IMR-90 (cell line): ENCODE results near the gene DMXL2. TPM values are rescaled to one million over a fixed set of nuclear protein-coding genes. Genes with fewer than 3 reads are reported as not detected.

ENCODE experiments used
- ATAC-seq: fragments of 200-7000 bp; cut with Tn5 transposase; 2 replicates; pipeline ENCODE4 v1.9.1; 2020; ENCODE audit warnings: low read depth, mild to moderate bottlenecking, moderate library complexity
- BruUV-seq: library from RNA; stranded (reverse); fragments of 400-500 nt; replicated peaks from 2 replicates; lab custom pipeline; 2021; lab: Mats Ljungman, UMichigan
- CTCF ChIA-PET: fragments of 300-600 bp; formaldehyde crosslinking; extraction: SDS; loops from one replicate; lab custom pipeline; 2021; ENCODE audit warnings: antibody characterized with exemption; lab: Yijun Ruan, JAX
- POLR2A ChIA-PET: fragments of 300-600 bp; sonication (Branson Sonifier 250); formaldehyde crosslinking; loops from one replicate; lab custom pipeline; 2022; ENCODE audit warnings: antibody characterized with exemption; ENCODE audit not compliant: unreplicated experiment; lab: Charles Lee
- DNase-seq: peaks from one replicate; pipeline ENCODE4 v3.0.0; 2013
- H2AFZ ChIP-seq: replicated peaks from 2 replicates; pipeline ENCODE3; 2013; ENCODE audit warnings: low read length, mild to moderate bottlenecking; ENCODE audit not compliant: poor library complexity
- H2AK5ac ChIP-seq: 2 replicates; pipeline ENCODE4 v1.6.1; 2013; ENCODE audit warnings: low read depth, low read length, inconsistent platforms
- H2AK9ac ChIP-seq: replicated peaks from 2 replicates; pipeline ENCODE3; 2013; ENCODE audit warnings: mild to moderate bottlenecking, low read depth, low read length, moderate library complexity; ENCODE audit not compliant: poor library complexity
- H2BK120ac ChIP-seq: 2 replicates; pipeline ENCODE4 v1.6.1; 2013; ENCODE audit warnings: low read depth, low read length, inconsistent platforms
- H2BK15ac ChIP-seq: 3 replicates; pipeline ENCODE4 v1.6.1; 2013; ENCODE audit warnings: low read depth, low read length, inconsistent platforms
- H2BK20ac ChIP-seq: 2 replicates; pipeline ENCODE4 v1.6.1; 2013; ENCODE audit warnings: low read depth, mild to moderate bottlenecking, inconsistent platforms, low read length, moderate library complexity
- H2BK5ac ChIP-seq: 2 replicates; pipeline ENCODE4 v1.6.1; 2013; ENCODE audit warnings: mild to moderate bottlenecking, low read depth, low read length, inconsistent platforms; ENCODE audit not compliant: poor library complexity, severe bottlenecking
- H3K14ac ChIP-seq: replicated peaks from 2 replicates; pipeline ENCODE4 v1.6.1; 2013; ENCODE audit warnings: low read depth, low read length, inconsistent platforms
- H3K18ac ChIP-seq: 2 replicates; pipeline ENCODE4 v1.6.1; 2013; ENCODE audit warnings: low read depth, low read length, control low read depth
- H3K23ac ChIP-seq: 2 replicates; pipeline ENCODE4 v1.6.1; 2013; ENCODE audit warnings: low read depth, low read length, inconsistent platforms
- H3K27ac ChIP-seq: 2 replicates; pipeline ENCODE4 v1.5.1; 2013; ENCODE audit warnings: mild to moderate bottlenecking, control low read depth, low read length; ENCODE audit not compliant: insufficient read depth
- H3K27me3 ChIP-seq: 2 replicates; pipeline ENCODE4 v1.6.1; 2013; ENCODE audit warnings: low read length; ENCODE audit not compliant: control insufficient read depth, insufficient read depth
- H3K36me3 ChIP-seq: 2 replicates; pipeline ENCODE4 v1.6.1; 2013; ENCODE audit warnings: low read length, mixed read lengths; ENCODE audit not compliant: control insufficient read depth, insufficient read depth
- H3K4ac ChIP-seq: 2 replicates; pipeline ENCODE4 v1.6.1; 2013; ENCODE audit warnings: low read depth, low read length, inconsistent platforms
- H3K4me1 ChIP-seq: 2 replicates; pipeline ENCODE4 v1.6.1; 2013; ENCODE audit warnings: low read length, mixed read lengths; ENCODE audit not compliant: control insufficient read depth, insufficient read depth
- H3K4me2 ChIP-seq: 2 replicates; pipeline ENCODE4 v1.6.1; 2013; ENCODE audit warnings: low read depth, mild to moderate bottlenecking, control low read depth, low read length, moderate library complexity
- H3K4me3 ChIP-seq: 2 replicates; pipeline ENCODE4 v1.5.1; 2013; ENCODE audit warnings: low read depth, mild to moderate bottlenecking, control low read depth, low read length, moderate library complexity; ENCODE audit not compliant: insufficient read depth
- H3K56ac ChIP-seq: 2 replicates; pipeline ENCODE4 v1.6.1; 2013; ENCODE audit warnings: low read length, inconsistent platforms; ENCODE audit not compliant: insufficient read depth; ENCODE audit errors: extremely low read depth
- H3K79me1 ChIP-seq, 2 experiments: 2 replicates each; pipeline ENCODE4 v1.6.1; 2013; ENCODE audit warnings: low read length in 2 of 2, inconsistent platforms in 1 of 2, low read depth in 1 of 2
- H3K9ac ChIP-seq: 2 replicates; pipeline ENCODE4 v1.6.1; 2013; ENCODE audit warnings: low read depth, low read length, control low read depth
- H3K9me1 ChIP-seq: 2 replicates; pipeline ENCODE4 v1.6.1; 2013; ENCODE audit warnings: low read length, inconsistent platforms; ENCODE audit not compliant: insufficient read depth
- H3K9me3 ChIP-seq: 2 replicates; pipeline ENCODE4 v1.6.1; 2013; ENCODE audit warnings: low read length; ENCODE audit not compliant: control insufficient read depth, insufficient read depth
- H4K20me1 ChIP-seq: 2 replicates; pipeline ENCODE4 v1.6.1; 2013; ENCODE audit warnings: low read length, inconsistent platforms; ENCODE audit not compliant: insufficient read depth
- H4K5ac ChIP-seq: 2 replicates; pipeline ENCODE4 v1.6.1; 2013; ENCODE audit warnings: mild to moderate bottlenecking, low read depth, low read length, control low read depth
- H4K8ac ChIP-seq, 2 experiments: 2 replicates each; pipeline ENCODE4 v1.6.1; 2013; ENCODE audit warnings: low read depth in 2 of 2, low read length in 2 of 2, control low read depth in 1 of 2, inconsistent platforms in 1 of 2
- H4K91ac ChIP-seq: 2 replicates; pipeline ENCODE4 v1.6.1; 2013; ENCODE audit warnings: low read depth, low read length, inconsistent platforms; ENCODE audit not compliant: insufficient read depth
- BHLHE40 ChIP-seq: fragments of 150-350 bp; IDR thresholded peaks from 2 replicates; pipeline ENCODE4 v1.6.1; 2016; ENCODE audit warnings: mild to moderate bottlenecking, low read depth, low read length
- CEBPB ChIP-seq: IDR thresholded peaks from 2 replicates; pipeline ENCODE4 v1.6.1; 2012; ENCODE audit warnings: low read depth, low read length, improper control_type of control experiment
- FOS ChIP-seq: fragments of 150-350 bp; IDR thresholded peaks from 2 replicates; pipeline ENCODE4 v1.6.1; 2016; ENCODE audit warnings: low read depth, low read length
- RCOR1 ChIP-seq: IDR thresholded peaks from 2 replicates; pipeline ENCODE4 v1.6.1; 2012; ENCODE audit warnings: mild to moderate bottlenecking, low read length, improper control_type of control experiment; ENCODE audit not compliant: insufficient replicate concordance
- SMC3 ChIP-seq: fragments of 150-350 bp; IDR thresholded peaks from 2 replicates; pipeline ENCODE4 v1.6.1; 2016; ENCODE audit warnings: low read depth, mild to moderate bottlenecking, antibody characterized with exemption, low read length, moderate library complexity
- WGBS, 2 experiments: methylation state at CpG; one replicate each; pipeline versions ENCODE4 v1.1.5 to v1.1.7; 2013; ENCODE audit warnings: missing lambda C conversion rate in 2 of 2; ENCODE audit not compliant: insufficient read length in 1 of 2; ENCODE audit errors: extremely low coverage in 2 of 2; 5-methylcytosine and 5-hydroxymethylcytosine counted together
- dilution Hi-C: fragments of 300-500 bp; cut with HindIII; formaldehyde crosslinking; loops from one replicate; pipeline ENCODE4 v1.14.3; 2018; ENCODE audit warnings: low sequenced_read_pairs; ENCODE audit not compliant: unreplicated experiment
- in situ Hi-C: fragments of 300-500 bp; cut with MboI; formaldehyde crosslinking; loops from 3 replicates; pipeline ENCODE4 v1.14.3; 2019; ENCODE audit warnings: low sequenced_read_pairs, inconsistent platforms, mixed read lengths
- intact Hi-C: fragments of 100-400 bp; cut with micrococcal nuclease; formaldehyde crosslinking; loops from 2 replicates; pipeline ENCODE4 v1.10.0; 2022
- polyA plus RNA-seq, 3 experiments: library from polyadenylated mRNA; depleted of rRNA; stranded (reverse); fragments of >200 nt; gene quantifications; 2 replicates each; pipeline ENCODE4 v1.2.3, GENCODE V29; 2012; ENCODE audit warnings: low replicate concordance in 1 of 3
- total RNA-seq: library from RNA; depleted of rRNA; stranded (reverse); fragments of >200 nt; gene quantifications from 2 replicates; pipeline ENCODE4 v1.2.3, GENCODE V29; 2012
- TF ChIP-seq, protein P1 (sequence below): fragments of 150-350 bp; IDR thresholded peaks from 2 replicates; pipeline ENCODE4 v1.6.1; 2017; ENCODE audit warnings: mild to moderate bottlenecking, antibody characterized with exemption, low read length, low read depth

DMXL2 gene
- total and polyA plus RNA-seq, 2 of the 4 experiments (the other 2 are of a cell fraction), result 9.7 to 21.9 TPM

DNA sequence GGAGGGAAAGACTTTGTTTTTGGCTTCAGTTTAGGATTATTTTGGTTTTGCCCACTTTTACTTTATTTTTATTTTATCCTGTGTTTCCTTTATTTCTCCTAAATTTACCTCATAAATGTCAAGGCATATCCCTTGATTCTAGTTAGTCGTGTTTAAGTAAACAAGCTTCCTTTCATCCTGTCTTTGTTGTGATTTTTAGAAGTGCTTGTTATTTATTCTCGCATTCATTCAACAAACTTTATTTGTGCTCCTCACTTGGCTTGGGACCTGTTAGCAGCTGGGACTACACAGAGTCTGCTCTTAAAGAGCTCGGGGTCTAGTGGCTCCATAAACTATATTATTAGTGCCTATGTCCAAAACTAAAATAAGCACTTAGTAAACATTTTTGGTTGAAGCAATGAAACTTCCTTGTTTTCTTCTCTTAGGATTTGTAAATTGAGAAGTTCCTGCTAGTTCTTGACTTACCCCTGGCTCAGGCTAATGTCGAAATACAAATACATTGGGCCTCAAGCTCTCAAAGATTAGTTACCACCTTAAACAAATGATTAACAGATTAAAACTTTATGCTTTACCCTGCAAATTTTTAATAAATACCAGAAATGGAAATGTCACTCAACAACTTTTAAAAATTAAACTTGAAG is 19.0 kb upstream of the DMXL2 start:
- TF ChIP-seq FOS (no peak), CEBPB (no peak), BHLHE40 (no peak), RCOR1 (no peak), SMC3 (no peak)
- TF ChIP-seq, protein P1, sequence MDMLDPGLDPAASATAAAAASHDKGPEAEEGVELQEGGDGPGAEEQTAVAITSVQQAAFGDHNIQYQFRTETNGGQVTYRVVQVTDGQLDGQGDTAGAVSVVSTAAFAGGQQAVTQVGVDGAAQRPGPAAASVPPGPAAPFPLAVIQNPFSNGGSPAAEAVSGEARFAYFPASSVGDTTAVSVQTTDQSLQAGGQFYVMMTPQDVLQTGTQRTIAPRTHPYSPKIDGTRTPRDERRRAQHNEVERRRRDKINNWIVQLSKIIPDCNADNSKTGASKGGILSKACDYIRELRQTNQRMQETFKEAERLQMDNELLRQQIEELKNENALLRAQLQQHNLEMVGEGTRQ, result no peak

More for the DNA sequence above, 19.0 kb upstream of the DMXL2 start:
- in situ Hi-C loops (loop anchor here (5.0 to 25.0 kb wide), 2 partner anchors 131 to 271 kb away; no protein-coding TSS in a partner anchor), dilution Hi-C loops (no loop called here), intact Hi-C loops (no loop called here)
- H3K4me1 ChIP-seq, result no peaks in the 10 kb centered on the region
- H3K56ac ChIP-seq, result no peak overlapping the region
- DNase-seq (no peak), ATAC-seq (no peak)
- no peak overlapping the region for H2BK5ac ChIP-seq
- CTCF ChIA-PET, result no interaction called here
- no peak overlapping the region for H3K4me2 ChIP-seq
- H3K79me1 ChIP-seq, result no peaks in the 10 kb centered on the region
- no peak overlapping the region for H3K4me3 ChIP-seq
- H3K9me3 ChIP-seq, result no peaks in the 10 kb centered on the region
- no peak overlapping the region for H2BK120ac ChIP-seq
- H2AK5ac ChIP-seq, result no peak overlapping the region
- H3K27ac ChIP-seq, result no peak overlapping the region
- H2AK9ac ChIP-seq, result no peak overlapping the region
- H3K9me1 ChIP-seq, result no peaks in the 10 kb centered on the region
- POLR2A ChIA-PET, result no interaction called here
- peaks cover 3% of the 10 kb centered on the region for H3K27me3 ChIP-seq
- no peak overlapping the region for H4K8ac ChIP-seq
- H2BK15ac ChIP-seq, result no peak overlapping the region
- H3K36me3 ChIP-seq, result no peaks in the 10 kb centered on the region
- no peak overlapping the region for H4K5ac ChIP-seq
- H3K4ac ChIP-seq, result no peak overlapping the region
- no peak overlapping the region for H4K91ac ChIP-seq
- H3K18ac ChIP-seq, result no peak overlapping the region
- no TSS peak for BruUV-seq
- WGBS, 2 experiments, result no CpG with 5 or more reads among the region's 4 CpGs
- H3K9ac ChIP-seq, result no peak overlapping the region
- no peak overlapping the region for H2BK20ac ChIP-seq
- no peak overlapping the region for H2AFZ ChIP-seq
- no peak overlapping the region for H3K14ac ChIP-seq
- no peak overlapping the region for H3K23ac ChIP-seq
- H4K20me1 ChIP-seq, result no peaks in the 10 kb centered on the region
